IPS DF 6.9 (cell line): ENCODE data around the gene DSCAM.

ENCODE experiments used
- DNase-seq: peaks from one replicate; pipeline ENCODE4 v3.0.0-alpha.2; 2013; ENCODE audit warnings: low read depth, low spot score
- H3K27ac ChIP-seq: one replicate; pipeline ENCODE4 v1.5.1; 2013; ENCODE audit warnings: low read length, control low read depth
- H3K27me3 ChIP-seq: 2 replicates; pipeline ENCODE4 v1.6.1; 2013; ENCODE audit warnings: mild to moderate bottlenecking, low read length; ENCODE audit not compliant: control insufficient read depth, insufficient read depth
- H3K36me3 ChIP-seq: 2 replicates; pipeline ENCODE4 v1.6.1; 2013; ENCODE audit warnings: low read length; ENCODE audit not compliant: control insufficient read depth, insufficient read depth
- H3K4me1 ChIP-seq: 2 replicates; pipeline ENCODE4 v1.6.1; 2013; ENCODE audit warnings: low read length; ENCODE audit not compliant: control insufficient read depth, insufficient read depth
- H3K4me3 ChIP-seq: 2 replicates; pipeline ENCODE4 v1.5.1; 2013; ENCODE audit warnings: mild to moderate bottlenecking, low read length
- H3K9me3 ChIP-seq: 2 replicates; pipeline ENCODE4 v1.6.1; 2013; ENCODE audit warnings: low read length, inconsistent platforms; ENCODE audit not compliant: control insufficient read depth, insufficient read depth
- WGBS: extraction: QIAGEN DNeasy Blood & Tissue Kit; methylation state at CpG from one replicate; pipeline ENCODE4 v1.1.7; 2013; ENCODE audit warnings: mixed read lengths, missing lambda C conversion rate; ENCODE audit not compliant: insufficient read length, insufficient coverage; 5-methylcytosine and 5-hydroxymethylcytosine counted together

Gene DSCAM

GRCh38 chr21:40208206-40208947, 638.6 kb downstream of the DSCAM start:
- no CpG with 5 or more reads among the region's 9 CpGs for WGBS
- Histone ChIP-seq H3K9me3 (peaks cover 14% of the 10 kb centered on the region), H3K27me3 (no peaks in the 10 kb centered on the region), H3K4me1 (no peaks in the 10 kb centered on the region), H3K27ac (no peak overlapping the region), H3K4me3 (no peak overlapping the region), H3K36me3 (no peaks in the 10 kb centered on the region)
- DNase-seq, result no peak

DNA sequence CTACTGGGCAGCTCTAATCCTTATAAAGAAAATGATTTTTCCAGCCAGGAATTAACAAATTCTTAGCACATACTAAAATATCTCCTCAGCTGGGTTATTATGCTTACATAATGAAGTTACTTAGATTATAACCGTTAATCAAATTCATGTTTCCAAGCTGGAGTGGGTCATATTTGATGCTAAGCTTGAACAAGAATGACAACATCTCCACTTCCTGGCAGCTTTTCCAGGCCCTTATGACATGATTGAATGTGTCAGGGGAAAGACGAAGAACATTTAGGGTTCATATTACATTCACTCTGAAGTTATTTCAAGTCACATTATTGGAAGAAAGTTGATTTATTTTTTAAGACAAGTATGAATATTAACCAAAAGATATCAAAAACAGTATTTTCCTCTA, 646.0 kb downstream of the DSCAM start:
- Histone ChIP-seq H3K36me3 (no peaks in the 10 kb centered on the region), H3K4me3 (no peak overlapping the region), H3K4me1 (no peaks in the 10 kb centered on the region), H3K27me3 (no peaks in the 10 kb centered on the region), H3K27ac (no peak overlapping the region), H3K9me3 (peaks cover 18% of the 10 kb centered on the region)
- WGBS, result no CpG with 5 or more reads among the region's 2 CpGs
- no peak for DNase-seq

DNA sequence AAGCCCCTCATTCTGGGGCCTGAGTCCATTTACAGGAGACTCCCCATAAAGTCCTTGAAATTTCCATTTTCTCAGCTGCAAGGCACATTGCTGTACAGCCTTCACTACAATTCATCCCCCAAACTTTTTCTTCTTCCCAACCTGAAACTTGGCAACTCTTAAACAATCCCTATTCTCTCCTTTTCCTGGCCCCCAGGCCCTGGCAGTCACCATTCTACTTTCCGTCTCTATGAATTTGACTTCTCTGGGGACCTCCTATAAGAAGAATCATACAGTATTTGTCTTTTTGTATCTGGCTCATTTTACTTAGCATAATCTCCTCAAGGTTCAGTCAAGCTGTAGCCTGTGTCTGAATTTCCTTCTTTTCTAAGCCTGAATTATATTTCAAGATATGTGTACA, 646.8 kb downstream of the DSCAM start:
- no peak overlapping the region for H3K27ac ChIP-seq
- no peaks in the 10 kb centered on the region for H3K4me1 ChIP-seq
- no peaks in the 10 kb centered on the region for H3K27me3 ChIP-seq
- H3K4me3 ChIP-seq, result no peak overlapping the region
- H3K36me3 ChIP-seq, result no peaks in the 10 kb centered on the region
- WGBS, result no CpG with 5 or more reads among the region's 1 CpG
- H3K9me3 ChIP-seq, result peaks cover 20% of the 10 kb centered on the region
- DNase-seq, result no peak

DNA sequence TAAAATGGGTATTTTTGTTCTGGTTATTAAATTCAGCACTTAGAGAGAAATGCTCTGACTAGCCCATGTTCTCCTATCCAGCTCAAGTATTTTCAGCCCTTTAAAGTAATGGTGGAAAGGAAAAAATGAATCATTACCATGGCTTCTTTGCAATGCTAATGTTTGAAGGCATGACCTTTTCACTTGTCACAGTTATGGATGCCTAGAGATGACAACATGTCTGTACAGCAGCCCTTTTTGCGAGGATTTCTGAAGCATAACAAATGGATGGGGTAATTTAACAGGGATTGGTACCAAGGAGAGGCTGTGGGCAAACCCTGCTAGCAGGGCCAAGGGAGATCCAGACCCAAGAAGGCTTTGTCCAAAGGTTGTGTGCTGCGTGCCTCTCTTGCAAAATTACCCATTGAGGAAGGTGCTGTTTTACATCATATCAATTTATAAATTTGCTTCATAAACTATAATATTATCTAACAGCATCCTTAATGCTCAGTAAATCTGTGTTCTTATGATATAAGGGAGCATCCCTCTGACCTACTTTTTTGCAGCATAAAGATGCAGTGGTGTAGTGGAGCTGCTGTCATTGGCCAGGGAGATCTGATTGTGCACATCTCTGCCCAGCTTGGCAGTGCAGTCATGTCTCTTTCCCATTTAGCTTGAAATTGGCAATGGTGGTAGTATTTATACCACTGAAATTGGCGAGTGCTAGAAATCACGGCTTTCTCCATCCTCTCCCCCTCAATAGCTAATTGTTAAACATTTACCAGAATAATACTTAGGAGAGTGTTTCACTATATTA, 652.6 kb downstream of the DSCAM start:
- Histone ChIP-seq H3K36me3 (no peaks in the 10 kb centered on the region), H3K4me1 (no peaks in the 10 kb centered on the region), H3K27ac (no peak overlapping the region), H3K27me3 (no peaks in the 10 kb centered on the region), H3K4me3 (no peak overlapping the region), H3K9me3 (peaks cover 18% of the 10 kb centered on the region)
- WGBS, result no CpG with 5 or more reads among the region's 4 CpGs
- DNase-seq, result no peak

DNA sequence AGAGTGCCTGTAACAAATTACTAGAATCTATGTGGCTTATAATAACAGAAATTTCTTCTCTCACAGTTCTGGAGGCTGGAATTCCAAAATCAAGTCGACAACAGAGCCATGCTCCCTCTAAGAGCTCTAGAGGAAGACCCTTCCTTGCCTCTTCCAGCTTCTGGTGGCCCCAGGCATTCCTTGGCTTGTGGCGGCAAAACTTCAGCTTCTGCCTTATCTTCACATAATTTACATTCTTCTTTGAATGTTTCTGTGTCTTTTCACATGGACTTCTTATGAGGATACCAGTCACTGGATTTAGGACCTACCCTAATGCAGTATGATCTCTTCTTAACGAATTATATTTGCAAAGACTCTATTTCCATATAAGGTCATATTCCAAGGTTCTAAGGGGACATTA, 655.3 kb downstream of the DSCAM start:
- DNase-seq, result no peak
- Histone ChIP-seq H3K36me3 (no peaks in the 10 kb centered on the region), H3K4me3 (no peak overlapping the region), H3K27ac (no peak overlapping the region), H3K4me1 (no peaks in the 10 kb centered on the region), H3K27me3 (no peaks in the 10 kb centered on the region), H3K9me3 (peaks cover 18% of the 10 kb centered on the region)
- WGBS, result no CpG with 5 or more reads among the region's 3 CpGs

- DNase-seq, result no peak
- no peaks in the 10 kb centered on the region for H3K36me3 ChIP-seq
- H3K27ac ChIP-seq, result no peak overlapping the region
- no peaks in the 10 kb centered on the region for H3K4me1 ChIP-seq
- H3K4me3 ChIP-seq, result no peak overlapping the region
- H3K27me3 ChIP-seq, result no peaks in the 10 kb centered on the region
- no CpG with 5 or more reads among the region's 3 CpGs for WGBS
- H3K9me3 ChIP-seq, result peaks cover 19% of the 10 kb centered on the region
These were observed 655.8 kb downstream of the DSCAM start for GRCh38 chr21:40191196-40191595.

DNA sequence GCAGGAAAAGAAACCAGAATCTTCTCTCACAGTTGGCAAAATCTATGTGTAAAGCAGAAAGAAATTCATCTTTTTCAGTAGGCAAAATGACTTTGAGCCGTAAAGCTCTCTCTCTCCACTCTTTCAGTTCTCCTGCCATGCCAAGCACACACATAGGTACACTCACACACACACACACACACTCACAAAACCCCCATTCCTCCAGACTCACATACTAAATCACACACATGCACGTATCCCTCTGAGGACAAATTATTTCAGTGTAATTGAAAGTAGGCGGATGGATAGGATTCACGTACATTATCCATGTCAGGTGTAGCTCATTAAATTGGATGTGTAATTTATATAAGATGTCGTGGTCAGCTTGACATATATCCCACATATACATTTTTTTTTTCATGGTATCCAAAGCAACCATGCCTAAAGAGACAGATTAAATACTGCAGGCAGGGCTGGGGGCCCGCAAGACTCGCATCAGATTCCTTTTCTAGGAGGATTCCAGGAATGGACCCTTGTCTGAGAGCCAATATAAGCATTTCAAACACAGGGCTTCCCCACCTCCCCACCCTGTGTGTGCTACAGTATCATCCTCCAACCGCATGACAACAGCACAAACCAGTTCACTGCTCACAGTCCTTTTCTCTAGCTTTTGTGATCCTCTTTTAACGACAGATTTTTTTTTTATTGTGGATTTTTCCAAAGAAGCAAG, 658.9 kb downstream of the DSCAM start:
- Histone ChIP-seq H3K36me3 (no peaks in the 10 kb centered on the region), H3K27me3 (no peaks in the 10 kb centered on the region), H3K27ac (no peak overlapping the region), H3K4me3 (no peak overlapping the region), H3K9me3 (peaks cover 16% of the 10 kb centered on the region), H3K4me1 (no peaks in the 10 kb centered on the region)
- 100% methylated on average over 1 of the region's 9 CpGs for WGBS
- DNase-seq, result no peak

DNA sequence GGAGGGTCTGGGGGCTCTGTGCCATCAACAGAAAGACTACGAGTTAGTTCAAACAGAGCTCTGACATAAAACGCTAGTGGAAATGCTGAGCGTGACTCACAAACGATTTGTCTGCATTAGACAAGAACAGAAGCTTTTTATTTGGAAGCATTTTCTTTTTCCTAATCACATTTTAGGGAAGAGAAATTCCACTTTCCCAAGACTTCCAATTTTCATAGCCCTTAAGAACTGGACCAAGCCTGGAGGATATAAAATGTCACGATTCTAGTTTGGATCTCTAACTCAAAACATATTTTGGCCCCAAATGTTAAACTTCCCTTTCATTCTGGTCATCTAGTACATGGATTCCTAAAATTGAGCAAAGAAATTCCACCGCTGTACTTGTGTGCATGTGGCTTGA, 659.7 kb downstream of the DSCAM start:
- Histone ChIP-seq H3K27ac (no peak overlapping the region), H3K36me3 (no peaks in the 10 kb centered on the region), H3K4me3 (no peak overlapping the region), H3K9me3 (peaks cover 18% of the 10 kb centered on the region), H3K4me1 (no peaks in the 10 kb centered on the region), H3K27me3 (no peaks in the 10 kb centered on the region)
- no peak for DNase-seq
- no CpG with 5 or more reads among the region's 6 CpGs for WGBS

GRCh38 chr21:40186045-40186444, 660.9 kb downstream of the DSCAM start:
- H3K36me3 ChIP-seq, result no peaks in the 10 kb centered on the region
- H3K27ac ChIP-seq, result no peak overlapping the region
- H3K4me3 ChIP-seq, result no peak overlapping the region
- no peaks in the 10 kb centered on the region for H3K27me3 ChIP-seq
- no CpG with 5 or more reads among the region's 6 CpGs for WGBS
- H3K9me3 ChIP-seq, result peaks cover 21% of the 10 kb centered on the region
- no peak for DNase-seq
- H3K4me1 ChIP-seq, result no peaks in the 10 kb centered on the region

- Histone ChIP-seq H3K27ac (no peak overlapping the region), H3K4me1 (no peaks in the 10 kb centered on the region), H3K36me3 (no peaks in the 10 kb centered on the region), H3K4me3 (no peak overlapping the region), H3K27me3 (no peaks in the 10 kb centered on the region), H3K9me3 (peaks cover 22% of the 10 kb centered on the region)
- no peak for DNase-seq
- WGBS, result no CpG with 5 or more reads among the region's 8 CpGs
These were observed 661.8 kb downstream of the DSCAM start for GRCh38 chr21:40185208-40185607.
